ENCODE results near the gene SART1. TPM values are rescaled to one million over a fixed set of nuclear protein-coding genes. Genes with fewer than 3 reads are reported as not detected.

The SART1 gene
- total RNA-seq, 4 donors from 2014 or later = 49.6 to 73.7 (median 62.3) TPM

- peaks cover 0 to 16% (median 2%) of the 10 kb centered on the region in 4 donors for H3K4me1 ChIP-seq
- H3K9me3 ChIP-seq = no peaks in the 10 kb centered on the region
- TF ChIP-seq EP300 (IDR thresholded peaks at IDR 0.05) (no peak), CTCF (IDR thresholded peaks at IDR 0.05) (no peak), POLR2A (IDR thresholded peaks at IDR 0.05) (no peak)
- 81 to 84% methylated on average over 15 of the region's 15 CpGs for WGBS, 2 donors
- H3K27me3 ChIP-seq = no peaks in the 10 kb centered on the region
- DNase-seq (ENCODE audit: low spot score in 2 of 2) = no peak
- H3K27ac ChIP-seq = no peak overlapping the region
- H3K36me3 ChIP-seq = peaks cover 6 to 90% (median 40%) of the 10 kb centered on the region in 3 donors
- no peak overlapping the region for H3K4me3 ChIP-seq
These were observed 7.3 kb downstream of the SART1 start for GRCh38 chr11:65968600-65969482.

GRCh38 chr11:65972116-65972515, 10.6 kb downstream of the SART1 start:
- Histone ChIP-seq H3K27me3 (no peaks in the 10 kb centered on the region), H3K27ac (no peak overlapping the region), H3K9me3 (no peaks in the 10 kb centered on the region), H3K36me3 (peaks cover 6 to 82% (median 29%) of the 10 kb centered on the region in 3 donors), H3K4me1 (peaks cover 0 to 5% (median 0%) of the 10 kb centered on the region in 4 donors), H3K4me3 (no peak overlapping the region)
- WGBS, 2 donors = 88 to 90% methylated on average over 8 of the region's 8 CpGs
- DNase-seq (ENCODE audit: low spot score in 2 of 2) = no peak
- TF ChIP-seq CTCF (IDR thresholded peaks at IDR 0.05) (no peak), POLR2A (IDR thresholded peaks at IDR 0.05) (no peak), EP300 (IDR thresholded peaks at IDR 0.05) (no peak)

- H3K27ac ChIP-seq = no peak overlapping the region
- H3K4me1 ChIP-seq = peaks cover 0 to 4% (median 0%) of the 10 kb centered on the region in 4 donors
- no peaks in the 10 kb centered on the region for H3K27me3 ChIP-seq
- 86 to 96% methylated on average over 13 of the region's 13 CpGs for WGBS, 2 donors
- H3K4me3 ChIP-seq = no peak overlapping the region
- no peaks in the 10 kb centered on the region for H3K9me3 ChIP-seq
- no peak for DNase-seq (ENCODE audit: low spot score in 2 of 2)
- TF ChIP-seq POLR2A (IDR thresholded peaks at IDR 0.05) (no peak), EP300 (IDR thresholded peaks at IDR 0.05) (no peak), CTCF (IDR thresholded peaks at IDR 0.05) (no peak)
- H3K36me3 ChIP-seq = peaks cover 6 to 82% (median 25%) of the 10 kb centered on the region in 3 donors
These were observed 12.0 kb downstream of the SART1 start for GRCh38 chr11:65973439-65974110.

GRCh38 chr11:65975771-65976170, 14.2 kb downstream of the SART1 start:
- peaks cover 3 to 82% (median 26%) of the 10 kb centered on the region in 3 donors for H3K36me3 ChIP-seq
- TF ChIP-seq EP300 (IDR thresholded peaks at IDR 0.05) (no peak), CTCF (IDR thresholded peaks at IDR 0.05) (no peak), POLR2A (IDR thresholded peaks at IDR 0.05) (no peak)
- 93 to 94% methylated on average over 9 of the region's 9 CpGs for WGBS, 2 donors

More at GRCh38 chr11:65975771-65976170, 14.2 kb downstream of the SART1 start:
- no peak for DNase-seq (ENCODE audit: low spot score in 2 of 2)
- Histone ChIP-seq H3K4me1 (no peaks in the 10 kb centered on the region), H3K27ac (no peak overlapping the region), H3K27me3 (no peaks in the 10 kb centered on the region), H3K9me3 (no peaks in the 10 kb centered on the region), H3K4me3 (no peak overlapping the region)

Data from tibial nerve (tissue), 4 donors.